HG02840 (cell line): Measurements from ENCODE around the gene SREK1.
"Not testable (repeated sequence)": the region's sequence is repeated elsewhere in the genome, so short reads cannot be mapped to it uniquely, and the experiment has no call there.

Experiments used
- ATAC-seq: cut with Tn5 transposase; IDR thresholded peaks from one replicate; pipeline ENCODE4 v1.9.1; 2021; ENCODE audit warnings: mild to moderate bottlenecking, moderate library complexity, moderate number of reproducible peaks; ENCODE audit not compliant: unreplicated experiment, low FRiP score

The SREK1 gene

DNA sequence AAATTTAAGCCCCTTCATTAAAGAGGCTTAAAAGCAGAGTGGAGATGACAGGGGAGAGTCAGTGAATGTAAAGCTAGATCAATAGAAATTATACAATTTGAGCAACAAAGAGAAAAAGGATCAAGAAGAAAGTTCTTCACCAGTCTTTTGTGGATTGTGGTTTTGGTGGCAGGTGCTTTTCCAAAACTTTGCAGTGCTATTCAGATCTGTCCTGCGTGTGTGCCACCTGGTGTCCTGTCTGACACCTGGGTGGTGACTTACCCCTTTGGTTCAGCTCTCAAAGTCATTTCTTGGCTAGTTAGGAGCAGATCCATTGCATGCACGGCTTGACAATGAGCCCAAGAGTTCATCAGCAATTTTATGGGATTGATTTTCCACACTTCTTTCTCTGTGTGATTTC is 69.4 kb downstream of the SREK1 start:
- ATAC-seq = no peak

DNA sequence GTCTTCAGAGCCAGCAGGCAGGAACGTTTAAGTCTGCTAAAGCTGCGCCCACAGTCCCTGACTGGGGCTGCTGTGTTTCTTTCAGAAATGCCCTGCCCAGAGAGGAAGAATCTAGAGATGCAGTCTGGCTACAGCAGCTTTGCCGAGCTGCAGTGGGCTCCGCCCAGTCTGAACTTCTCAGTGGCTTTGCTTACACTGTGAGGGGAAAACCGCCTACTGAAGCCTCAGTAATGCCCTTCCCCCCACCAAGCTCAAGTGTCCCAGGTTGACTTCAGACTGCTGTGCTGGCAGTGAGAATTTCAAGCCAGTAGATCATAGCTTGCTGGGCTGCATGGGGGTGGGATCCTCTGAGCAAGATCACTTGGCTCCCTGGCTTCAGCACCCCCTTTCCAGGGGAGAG is 78.4 kb downstream of the SREK1 start:
- ATAC-seq = no peak

DNA sequence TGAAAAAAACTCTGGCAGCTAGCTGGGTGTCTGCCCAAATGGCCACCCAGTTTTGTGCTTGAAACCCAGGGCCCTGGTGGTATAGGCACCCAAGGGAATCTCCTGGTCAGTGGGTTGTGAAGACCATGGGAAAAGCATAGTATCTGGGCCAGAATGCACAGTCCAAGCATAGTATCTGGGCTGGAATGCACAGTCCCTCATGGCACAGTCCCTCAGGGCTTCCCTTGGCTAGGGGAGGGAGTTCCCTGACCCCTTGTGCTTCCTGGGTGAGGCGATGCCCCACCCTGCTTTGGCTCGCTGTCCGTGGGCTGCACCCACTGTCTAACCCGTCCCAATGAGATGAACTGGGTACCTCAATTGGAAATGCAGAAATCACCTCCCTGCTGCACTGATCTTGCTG is 78.8 kb downstream of the SREK1 start:
- not testable (repeated sequence) for ATAC-seq

DNA sequence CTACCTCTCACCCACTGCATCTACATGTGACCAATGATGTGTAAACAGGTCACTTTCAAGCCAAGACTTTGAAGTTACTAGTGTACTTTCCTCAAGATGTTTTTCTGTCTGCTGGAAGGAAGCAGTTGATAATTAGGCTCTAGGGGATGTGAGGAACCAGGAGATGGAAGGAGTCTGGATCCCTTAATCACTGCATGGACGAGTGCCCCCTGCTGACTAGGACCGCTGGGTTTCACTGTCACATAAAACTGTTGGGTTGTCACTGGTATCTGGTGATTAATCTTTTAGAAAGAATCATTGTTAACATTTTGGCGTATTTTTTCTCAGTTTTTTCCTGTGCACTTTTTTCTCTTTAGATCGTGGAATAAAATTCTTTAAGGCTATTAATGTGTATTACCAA is 79.5 kb downstream of the SREK1 start:
- no peak for ATAC-seq

DNA sequence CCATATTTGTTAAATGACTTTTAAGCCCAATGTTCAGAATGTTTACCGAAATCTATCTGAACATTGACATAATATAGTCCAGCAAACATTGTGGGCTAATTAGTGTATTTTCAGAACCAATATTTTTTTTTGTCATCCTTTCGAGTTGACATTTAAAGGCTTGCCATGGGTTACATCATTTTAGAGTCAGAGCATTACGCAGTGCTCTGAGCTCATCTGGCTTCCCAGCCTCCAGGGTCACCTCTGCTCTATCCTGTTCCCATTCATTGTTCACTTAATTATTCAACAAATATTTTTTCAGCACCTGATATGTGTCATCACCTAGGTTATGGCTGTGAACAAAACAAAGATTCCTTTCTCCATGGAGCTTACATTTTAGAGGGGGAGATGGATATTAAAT is 80.2 kb downstream of the SREK1 start:
- no peak for ATAC-seq

DNA sequence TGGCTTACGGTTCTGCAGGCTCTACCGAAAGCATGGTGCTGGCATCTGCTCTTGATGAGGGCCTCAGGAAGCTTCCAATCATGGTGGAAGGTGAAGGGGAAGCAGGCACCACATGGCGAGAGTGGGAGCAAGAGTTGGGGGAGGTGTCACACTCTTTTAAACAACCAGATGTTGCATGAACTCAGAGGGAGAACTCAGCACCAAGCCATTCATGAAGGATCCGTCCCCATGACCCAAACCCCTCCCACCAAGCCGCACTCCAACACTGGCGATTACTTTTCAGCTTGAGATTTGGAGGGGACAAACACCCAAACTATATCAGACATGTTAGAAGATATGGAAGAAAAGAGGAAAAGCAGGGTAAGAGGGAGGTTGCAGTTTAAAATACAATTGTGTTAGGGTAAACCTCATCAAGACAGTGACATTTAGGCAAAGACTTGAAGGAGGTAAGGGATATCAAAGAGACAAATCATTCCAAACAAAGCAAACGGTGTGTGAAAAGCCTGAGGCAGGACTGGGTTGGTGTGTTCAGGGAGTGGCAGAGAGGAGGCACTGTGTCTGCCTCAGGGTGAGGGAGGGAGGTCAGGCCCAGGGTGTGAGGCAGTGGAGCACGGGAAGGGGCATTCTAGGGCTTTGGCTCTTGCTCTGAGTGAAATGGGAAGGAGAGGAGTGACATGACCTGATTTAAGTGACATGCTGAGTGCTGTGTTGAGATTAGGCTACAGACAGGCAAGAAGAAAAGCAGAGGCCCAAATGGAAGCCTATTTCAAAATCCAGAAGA is 80.9 kb downstream of the SREK1 start:
- ATAC-seq = no peak

DNA sequence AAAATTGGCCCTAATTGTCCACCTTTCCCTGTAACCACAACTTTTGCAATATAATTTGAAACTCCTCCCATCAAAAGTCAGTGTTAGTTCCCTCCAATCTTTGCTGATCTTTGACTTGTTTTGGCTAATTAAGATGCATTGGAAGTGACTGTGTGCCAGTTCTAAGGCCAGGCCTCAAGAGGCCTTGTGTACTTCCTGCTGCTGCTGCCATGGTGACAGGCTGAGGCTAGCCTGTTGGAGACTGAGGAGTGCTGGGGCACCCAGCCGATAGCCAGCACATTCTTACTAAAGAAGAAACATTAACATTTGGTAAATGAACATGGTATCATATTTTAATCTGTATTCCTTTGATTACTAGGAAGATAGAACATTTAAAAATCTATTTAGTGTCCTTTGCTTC is 86.5 kb downstream of the SREK1 start:
- ATAC-seq = no peak

DNA sequence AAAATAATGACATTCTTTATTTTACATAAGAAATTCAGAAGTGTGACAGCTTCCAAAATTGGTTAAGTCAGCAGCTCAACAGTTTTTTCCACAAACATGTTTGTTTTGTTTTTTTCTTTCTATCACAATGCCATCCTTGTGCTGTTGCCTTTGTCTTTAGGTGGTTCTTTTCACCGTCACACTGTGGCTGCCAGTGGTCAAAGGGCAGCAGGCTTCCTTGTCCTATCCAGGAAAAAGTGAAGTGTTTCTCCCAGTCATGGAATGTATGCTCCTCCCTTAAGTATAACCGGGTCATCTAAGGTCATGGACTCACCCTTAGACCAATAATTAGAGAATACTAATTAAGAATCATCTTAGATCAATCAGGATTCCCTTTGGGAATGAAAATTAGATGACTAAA is 87.4 kb downstream of the SREK1 start:
- no peak for ATAC-seq

DNA sequence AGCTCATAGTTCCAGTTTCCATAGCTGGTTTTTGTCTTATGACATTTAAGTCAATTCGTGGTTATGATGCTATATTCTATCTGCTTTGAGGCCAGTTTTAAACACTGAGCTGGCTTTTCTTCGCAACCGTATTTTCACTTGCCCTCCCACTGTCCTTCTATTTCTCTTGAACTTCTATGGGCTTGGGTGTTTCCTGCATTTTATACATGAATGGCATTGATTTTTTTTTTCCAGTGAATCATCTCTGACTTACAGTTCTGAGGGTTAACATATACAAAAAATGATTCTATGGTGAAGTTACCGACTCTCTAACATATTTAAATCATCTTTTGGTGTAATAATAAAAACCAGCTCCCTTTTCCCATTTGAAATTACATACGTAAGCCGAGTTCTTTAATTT is 88.2 kb downstream of the SREK1 start:
- ATAC-seq = no peak

DNA sequence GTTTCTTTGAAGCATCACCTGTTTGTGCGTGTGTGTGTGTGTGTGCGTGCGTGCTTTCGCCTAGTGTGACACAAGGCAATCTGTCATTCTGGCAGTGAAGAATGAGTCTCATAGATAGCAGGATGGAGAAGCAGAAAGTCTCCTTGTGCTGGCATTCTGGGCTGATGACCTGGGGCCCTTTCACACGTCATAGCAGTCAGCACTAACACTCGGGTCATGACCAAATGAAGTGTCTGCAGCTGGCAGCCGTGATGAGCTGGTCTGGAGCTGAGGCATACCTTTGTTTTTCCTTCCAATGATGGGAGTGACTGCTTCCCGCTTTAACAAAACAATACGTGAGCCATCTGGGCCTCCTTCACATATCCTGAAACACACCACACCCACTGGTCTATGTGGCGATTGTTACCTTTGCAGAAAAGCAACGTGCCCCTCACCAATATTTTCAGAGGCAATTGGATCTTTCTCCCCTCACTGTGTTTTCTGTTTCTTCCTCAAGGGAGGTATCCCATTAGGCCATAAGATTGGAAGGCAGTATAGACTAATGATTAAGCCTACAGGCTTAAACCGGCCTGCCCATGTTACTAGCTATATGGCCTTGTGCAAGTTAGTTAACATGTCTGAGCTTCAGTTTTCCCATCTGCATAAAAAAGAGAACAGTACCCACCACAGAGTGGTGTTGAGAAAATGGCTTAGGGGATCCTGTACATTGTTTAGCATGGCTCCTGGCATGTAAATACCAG is 88.8 kb downstream of the SREK1 start:
- ATAC-seq = no peak
